ENCODE results near the gene VPS13D.

The VPS13D gene

GRCh38 chr1:12229835-12230548, at the start of gene VPS13D:
TSS of gene VPS13D (plus strand) at chr1:12230030. CDS start at chr1:12234267, 4,237 bp downstream.
- DNase-seq (ENCODE audit: low spot score), result peak; percentile 71

GRCh38 chr1:12180315-12180714, 49.5 kb upstream of the VPS13D start:
- no peak for DNase-seq (ENCODE audit: low spot score)

GRCh38 chr1:12180903-12181302, 48.9 kb upstream of the VPS13D start:
- no peak for DNase-seq (ENCODE audit: low spot score)

- DNase-seq (ENCODE audit: low spot score), result no peak
Measured at GRCh38 chr1:12181568-12181967, 48.3 kb upstream of the VPS13D start.

- DNase-seq (ENCODE audit: low spot score), result no peak
Measured at GRCh38 chr1:12182410-12182984, 47.3 kb upstream of the VPS13D start.

- DNase-seq (ENCODE audit: low spot score), result no peak
Measured at GRCh38 chr1:12183095-12183794, 46.6 kb upstream of the VPS13D start.

- no peak for DNase-seq (ENCODE audit: low spot score)
Measured at GRCh38 chr1:12184008-12184681, 45.7 kb upstream of the VPS13D start.

- no peak for DNase-seq (ENCODE audit: low spot score)
Measured at GRCh38 chr1:12185036-12185917, 44.6 kb upstream of the VPS13D start.

- no peak for DNase-seq (ENCODE audit: low spot score)
Measured at GRCh38 chr1:12185918-12186678, 43.7 kb upstream of the VPS13D start.

- no peak for DNase-seq (ENCODE audit: low spot score)
Measured at GRCh38 chr1:12186679-12186985, 43.2 kb upstream of the VPS13D start.

- no peak for DNase-seq (ENCODE audit: low spot score)
Measured at GRCh38 chr1:12188115-12188514, 41.7 kb upstream of the VPS13D start.

- DNase-seq (ENCODE audit: low spot score), result no peak
Measured at GRCh38 chr1:12188657-12189327, 41.0 kb upstream of the VPS13D start.

- no peak for DNase-seq (ENCODE audit: low spot score)
Measured at GRCh38 chr1:12189328-12189682, 40.5 kb upstream of the VPS13D start.

GRCh38 chr1:12191242-12192032, 38.4 kb upstream of the VPS13D start:
- no peak for DNase-seq (ENCODE audit: low spot score)

- DNase-seq (ENCODE audit: low spot score), result no peak
Measured at GRCh38 chr1:12194666-12195216, 35.1 kb upstream of the VPS13D start.

GRCh38 chr1:12195416-12195815, 34.4 kb upstream of the VPS13D start:
- DNase-seq (ENCODE audit: low spot score), result no peak

GRCh38 chr1:12196641-12197482, 33.0 kb upstream of the VPS13D start:
- no peak for DNase-seq (ENCODE audit: low spot score)

- DNase-seq (ENCODE audit: low spot score), result no peak
Measured at GRCh38 chr1:12197483-12197880, 32.3 kb upstream of the VPS13D start.

GRCh38 chr1:12200208-12200607, 29.6 kb upstream of the VPS13D start:
- DNase-seq (ENCODE audit: low spot score), result no peak
